H9 (cell line): ENCODE measurements around the gene KLF6. TPM values are rescaled to one million over a fixed set of nuclear protein-coding genes. Genes with fewer than 3 reads are reported as not detected.

Source experiments
- DNase-seq: peaks from one replicate; pipeline ENCODE4 v3.0.0-alpha.2; 2017
- H2AFZ ChIP-seq: one replicate; pipeline ENCODE4 v1.6.1; 2013; ENCODE audit warnings: mild to moderate bottlenecking, low read length, control low read depth, moderate library complexity
- H2AK5ac ChIP-seq: 2 replicates; pipeline ENCODE4 v1.6.1; 2013; ENCODE audit warnings: low read length, control low read depth, mixed read lengths; ENCODE audit not compliant: insufficient read length
- H2BK120ac ChIP-seq: one replicate; pipeline ENCODE4 v1.6.1; 2013; ENCODE audit warnings: low read depth, mild to moderate bottlenecking, low read length, control low read depth, inconsistent platforms; ENCODE audit not compliant: poor library complexity, severe bottlenecking
- H2BK12ac ChIP-seq: 2 replicates; pipeline ENCODE4 v1.6.1; 2013; ENCODE audit warnings: low read length, control low read depth, mixed read lengths, low read depth; ENCODE audit not compliant: insufficient read length
- H2BK15ac ChIP-seq: 2 replicates; pipeline ENCODE4 v1.6.1; 2013; ENCODE audit warnings: low read depth, low read length, control low read depth
- H2BK20ac ChIP-seq: one replicate; pipeline ENCODE4 v1.6.1; 2013; ENCODE audit warnings: low read depth, mild to moderate bottlenecking, low read length, control low read depth, inconsistent platforms; ENCODE audit not compliant: poor library complexity, severe bottlenecking
- H2BK5ac ChIP-seq: 2 replicates; pipeline ENCODE4 v1.6.1; 2013; ENCODE audit warnings: low read length, control low read depth, mixed read lengths; ENCODE audit not compliant: insufficient read length
- H3K14ac ChIP-seq: 2 replicates; pipeline ENCODE4 v1.6.1; 2013; ENCODE audit warnings: low read length, control low read depth; ENCODE audit not compliant: insufficient read depth
- H3K18ac ChIP-seq: 2 replicates; pipeline ENCODE4 v1.6.1; 2013; ENCODE audit warnings: low read depth, mild to moderate bottlenecking, mixed read lengths, low read length, control low read depth; ENCODE audit not compliant: insufficient read length
- H3K23ac ChIP-seq: 2 replicates; pipeline ENCODE4 v1.6.1; 2013; ENCODE audit warnings: low read length, control low read depth, mixed read lengths, low read depth; ENCODE audit not compliant: insufficient read length
- H3K23me2 ChIP-seq: 2 replicates; pipeline ENCODE4 v1.6.1; 2013; ENCODE audit warnings: low read depth, mild to moderate bottlenecking, mixed read lengths, low read length, control low read depth; ENCODE audit not compliant: insufficient read length, poor library complexity, severe bottlenecking
- H3K27ac ChIP-seq: 2 replicates; pipeline ENCODE4 v1.5.1; 2013; ENCODE audit warnings: low read length, control low read depth, mixed read lengths, low read depth; ENCODE audit not compliant: insufficient read length
- H3K27me3 ChIP-seq: 2 replicates; pipeline ENCODE4 v1.6.1; 2013; ENCODE audit warnings: low read length, control low read depth, inconsistent platforms; ENCODE audit not compliant: insufficient read depth
- H3K4ac ChIP-seq: 2 replicates; pipeline ENCODE4 v1.6.1; 2013; ENCODE audit warnings: low read depth, mild to moderate bottlenecking, control low read depth, inconsistent platforms, low read length, moderate library complexity
- H3K4me1 ChIP-seq: 2 replicates; pipeline ENCODE4 v1.6.1; 2013; ENCODE audit warnings: low read length, control low read depth, inconsistent platforms; ENCODE audit not compliant: insufficient read depth
- H3K4me2 ChIP-seq: 2 replicates; pipeline ENCODE4 v1.6.1; 2013; ENCODE audit warnings: low read length, control low read depth, mixed read lengths; ENCODE audit not compliant: insufficient read length, insufficient read depth
- H3K56ac ChIP-seq: 2 replicates; pipeline ENCODE4 v1.6.1; 2013; ENCODE audit warnings: low read depth, mild to moderate bottlenecking, mixed read lengths, low read length, control low read depth; ENCODE audit not compliant: insufficient read length
- H3K79me1 ChIP-seq: 2 replicates; pipeline ENCODE4 v1.6.1; 2013; ENCODE audit warnings: low read depth, mild to moderate bottlenecking, moderate library complexity, low read length, control low read depth, inconsistent platforms; ENCODE audit not compliant: insufficient read depth, poor library complexity, severe bottlenecking
- H3K79me2 ChIP-seq: 2 replicates; pipeline ENCODE4 v1.6.1; 2013; ENCODE audit warnings: low read length, control low read depth, inconsistent platforms; ENCODE audit not compliant: insufficient read depth
- H3K9ac ChIP-seq: 2 replicates; pipeline ENCODE4 v1.6.1; 2013; ENCODE audit warnings: low read length, control low read depth, mixed read lengths; ENCODE audit not compliant: insufficient read length; ENCODE audit errors: extremely low read depth
- H3K9me3 ChIP-seq: one replicate; pipeline ENCODE4 v1.6.1; 2013; ENCODE audit warnings: low read depth, low read length, inconsistent platforms; ENCODE audit not compliant: control insufficient read depth
- H3T11ph ChIP-seq: one replicate; pipeline ENCODE4 v1.6.1; 2013; ENCODE audit warnings: mild to moderate bottlenecking, low read length, control low read depth, inconsistent platforms
- H4K20me1 ChIP-seq: one replicate; pipeline ENCODE4 v1.6.1; 2013; ENCODE audit not compliant: control insufficient read depth, insufficient read length, insufficient read depth
- H4K5ac ChIP-seq: 2 replicates; pipeline ENCODE4 v1.6.1; 2013; ENCODE audit warnings: low read depth, mild to moderate bottlenecking, mixed read lengths, low read length, control low read depth; ENCODE audit not compliant: insufficient read length
- H4K8ac ChIP-seq: replicated peaks from 2 replicates; pipeline ENCODE4 v1.6.1; 2013; ENCODE audit warnings: low read length, control low read depth, mixed read lengths, low read depth; ENCODE audit not compliant: insufficient read length
- H4K91ac ChIP-seq: 2 replicates; pipeline ENCODE4 v1.6.1; 2013; ENCODE audit warnings: low read depth, mild to moderate bottlenecking, moderate library complexity, mixed read lengths, low read length, control low read depth; ENCODE audit not compliant: insufficient read length
- H3K27ac Mint-ChIP-seq, 3 experiments: 2 replicates in 2 of 3; 3 replicates in 1 of 3; pipeline ENCODE4 v1.8.0; 2020 to 2021; ENCODE audit warnings: mixed read lengths in 3 of 3, mild to moderate bottlenecking in 1 of 3, moderate library complexity in 1 of 3
- H3K27me3 Mint-ChIP-seq: 2 replicates; pipeline ENCODE4 v1.8.0; 2021; ENCODE audit warnings: low read depth, mild to moderate bottlenecking, moderate library complexity, mixed read lengths
- H3K36me3 Mint-ChIP-seq, 3 experiments: 2 replicates in 2 of 3; 3 replicates in 1 of 3; pipeline ENCODE4 v1.8.0; 2020 to 2021; ENCODE audit warnings: low read depth in 3 of 3, mixed read lengths in 3 of 3; ENCODE audit not compliant: insufficient read depth in 1 of 3
- H3K4me1 Mint-ChIP-seq, 2 experiments: 2 replicates each; pipeline ENCODE4 v1.8.0; 2020; ENCODE audit warnings: mixed read lengths in 2 of 2
- H3K4me3 Mint-ChIP-seq, 2 experiments: 2 replicates in 1 of 2; 3 replicates in 1 of 2; pipeline ENCODE4 v1.8.0; 2020 to 2021; ENCODE audit warnings: mild to moderate bottlenecking in 2 of 2, mixed read lengths in 2 of 2, moderate library complexity in 1 of 2
- H3K9me3 Mint-ChIP-seq, 2 experiments: 2 replicates in 1 of 2; 3 replicates in 1 of 2; pipeline ENCODE4 v1.8.0; 2020; ENCODE audit warnings: mild to moderate bottlenecking in 2 of 2, mixed read lengths in 2 of 2, moderate library complexity in 1 of 2
- CTCF ChIP-seq: fragments of 200-600 bp; sonication (generic); conservative IDR thresholded peaks from 3 replicates; pipeline ENCODE4 v1.8.0; 2021; ENCODE audit warnings: antibody characterized with exemption, mild to moderate bottlenecking
- WGBS: extraction: QIAGEN DNeasy Blood & Tissue Kit; methylation state at CpG from one replicate; pipeline ENCODE4 v1.1.7; 2013; ENCODE audit warnings: missing lambda C conversion rate, low lambda C conversion rate, mixed read lengths; ENCODE audit not compliant: insufficient read length; ENCODE audit errors: extremely low coverage; 5-methylcytosine and 5-hydroxymethylcytosine counted together
- total RNA-seq: library from RNA; stranded (reverse); gene quantifications from 2 replicates; pipeline ENCODE4 v1.2.1, GENCODE V29; 2021

KLF6 gene
- total RNA-seq, 1 experiment from 2014 or later = 19.3 TPM

GRCh38 chr10:3789621-3790020 lies 4.6 kb upstream of the KLF6 start:
- Histone ChIP-seq H4K91ac (no peak overlapping the region), H3K56ac (no peak overlapping the region), H3K4me1 (peaks cover 2% of the 10 kb centered on the region; the same call in 1 of the 2 replicates), H2BK15ac (no peak overlapping the region), H3K4me2 (no peak overlapping the region), H3K14ac (no peak overlapping the region), H2BK20ac (no peak overlapping the region), H3K79me1 (no peaks in the 10 kb centered on the region), H3K79me2 (no peaks in the 10 kb centered on the region), H3T11ph (no peak overlapping the region), H2BK12ac (no peak overlapping the region), H2BK120ac (no peak overlapping the region), H4K8ac (no peak overlapping the region), H4K5ac (no peak overlapping the region), H4K20me1 (no peaks in the 10 kb centered on the region), H3K9me3 (no peaks in the 10 kb centered on the region), H3K27ac (no peak overlapping the region), H2AK5ac (no peak overlapping the region), H3K23me2 (peaks cover 5% of the 10 kb centered on the region), H3K23ac (no peak overlapping the region), H2BK5ac (no peak overlapping the region), H3K4ac (no peak overlapping the region), H3K9ac (no peak overlapping the region), H3K27me3 (no peaks in the 10 kb centered on the region), H2AFZ (no peak overlapping the region), H3K18ac (no peak overlapping the region)
- WGBS = no CpG with 5 or more reads among the region's 2 CpGs
- H3K9me3 Mint-ChIP-seq = peaks cover 9 to 19% of the 10 kb centered on the region in 2 experiments; a peak in 4 of 5 replicates
- no peak overlapping the region for H3K27ac Mint-ChIP-seq
- H3K36me3 Mint-ChIP-seq = peaks cover 0 to 10% (median 8%) of the 10 kb centered on the region in 3 experiments; a peak in 5 of 7 replicates
- no peak overlapping the region for H3K4me3 Mint-ChIP-seq
- no peak for TF ChIP-seq CTCF
- peaks cover 4% of the 10 kb centered on the region for H3K27me3 Mint-ChIP-seq
- peaks cover 21 to 22% of the 10 kb centered on the region in 2 experiments for H3K4me1 Mint-ChIP-seq
- DNase-seq = no peak
